H1 (cell line): ENCODE measurements around the gene CRABP1. TPM values are rescaled to one million over a fixed set of nuclear protein-coding genes. Genes with fewer than 3 reads are reported as not detected.

Experiments used
- CTCF ChIA-PET: fragments of 300-600 bp; sonication (Branson Sonifier 250); formaldehyde crosslinking; loops from one replicate; lab custom pipeline; 2021; ENCODE audit not compliant: partially characterized antibody; lab: Charles Lee
- POLR2A ChIA-PET: fragments of 300-600 bp; sonication (Branson Sonifier 250); formaldehyde crosslinking; loops from one replicate; lab custom pipeline; 2021; ENCODE audit warnings: inconsistent platforms; ENCODE audit not compliant: partially characterized antibody; lab: Charles Lee
- DNase-seq, 2 experiments: peaks; one replicate each; pipeline versions ENCODE4 v3.0.0 to v3.0.0-alpha.2; 2010 to 2022; ENCODE audit warnings: low spot score in 2 of 2, low read depth in 1 of 2, mixed read lengths in 1 of 2
- FAIRE-seq: peaks from 2 replicates; lab custom pipeline; 2011; peaks lifted over from hg19 to GRCh38; lab: Jason Lieb, UNC
- H2AFZ ChIP-seq: 2 replicates; pipeline ENCODE4 v1.8.1; 2012; ENCODE audit warnings: low read length, inconsistent platforms
- H2AK5ac ChIP-seq: 2 replicates; pipeline ENCODE4 v1.6.1; 2013; ENCODE audit warnings: low read depth, low read length
- H2BK120ac ChIP-seq: replicated peaks from 2 replicates; pipeline ENCODE3; 2013; ENCODE audit warnings: low read depth, low read length, inconsistent platforms
- H2BK12ac ChIP-seq: 2 replicates; pipeline ENCODE4 v1.6.1; 2013; ENCODE audit warnings: low read depth, low read length
- H2BK15ac ChIP-seq: 2 replicates; pipeline ENCODE4 v1.6.1; 2013; ENCODE audit warnings: low read length
- H2BK20ac ChIP-seq: 2 replicates; pipeline ENCODE4 v1.6.1; 2013; ENCODE audit warnings: low read length
- H2BK5ac ChIP-seq: 2 replicates; pipeline ENCODE4 v1.6.1; 2013; ENCODE audit warnings: low read depth, low read length
- H3K14ac ChIP-seq: 2 replicates; pipeline ENCODE4 v1.6.1; 2013; ENCODE audit warnings: inconsistent platforms; ENCODE audit not compliant: insufficient read length
- H3K18ac ChIP-seq: 2 replicates; pipeline ENCODE4 v1.6.1; 2013; ENCODE audit warnings: low read length; ENCODE audit errors: extremely low read depth
- H3K23ac ChIP-seq: 2 replicates; pipeline ENCODE4 v1.6.1; 2013; ENCODE audit warnings: inconsistent platforms; ENCODE audit not compliant: insufficient read length
- H3K23me2 ChIP-seq: 2 replicates; pipeline ENCODE4 v1.6.1; 2013; ENCODE audit warnings: low read depth, low read length
- H3K27ac ChIP-seq: 2 replicates; pipeline ENCODE4 v1.6.1; 2011; ENCODE audit warnings: low read depth, low read length, inconsistent platforms
- H3K27me3 ChIP-seq, 4 experiments: replicated peaks in 1 of 4; 1 replicate in 1 of 4; 2 replicates in 3 of 4; pipeline versions ENCODE4 v1.6.1 to v1.8.1; 2011 to 2013; ENCODE audit warnings: low read length in 3 of 4, mild to moderate bottlenecking in 3 of 4, inconsistent platforms in 2 of 4, mixed read lengths in 2 of 4, moderate library complexity in 1 of 4; ENCODE audit not compliant: control insufficient read depth in 3 of 4, insufficient read depth in 3 of 4; ENCODE audit errors: extremely low read depth in 1 of 4
- H3K36me3 ChIP-seq, 4 experiments: 2 replicates each; pipeline versions ENCODE4 v1.6.1 to v1.8.1; 2011 to 2013; ENCODE audit warnings: mild to moderate bottlenecking in 4 of 4, low read length in 3 of 4, moderate library complexity in 2 of 4, control low read depth in 1 of 4, inconsistent platforms in 1 of 4; ENCODE audit not compliant: insufficient read depth in 4 of 4, control insufficient read depth in 2 of 4
- H3K4ac ChIP-seq: replicated peaks from 2 replicates; pipeline ENCODE3; 2013; ENCODE audit warnings: low read length, low read depth, mixed read lengths, inconsistent platforms; ENCODE audit not compliant: insufficient read length
- H3K4me1 ChIP-seq, 4 experiments: replicated peaks in 1 of 4; 1 replicate in 1 of 4; 2 replicates in 3 of 4; pipeline versions ENCODE4 v1.6.1 to v1.8.1; 2011 to 2013; ENCODE audit warnings: low read length in 3 of 4, inconsistent platforms in 2 of 4, mixed read lengths in 1 of 4; ENCODE audit not compliant: insufficient read depth in 4 of 4, control insufficient read depth in 3 of 4
- H3K4me2 ChIP-seq, 2 experiments: 2 replicates each; pipeline versions ENCODE4 v1.6.1 to v1.8.1; 2011 to 2013; ENCODE audit warnings: low read depth in 2 of 2, low read length in 2 of 2, control low read depth in 1 of 2, inconsistent platforms in 1 of 2, mild to moderate bottlenecking in 1 of 2; ENCODE audit not compliant: insufficient read depth in 1 of 2
- H3K4me3 ChIP-seq, 4 experiments: fragments of 200-600, 300-600 bp in 1 of 4; sonication (generic), shearing (Covaris generic), sonication (Bioruptor Twin) in 1 of 4; 2 replicates each; pipeline versions ENCODE4 v1.5.1 to v1.8.1; 2011 to 2016; ENCODE audit warnings: low read length in 4 of 4, low read depth in 3 of 4, control low read depth in 2 of 4, inconsistent platforms in 2 of 4, mild to moderate bottlenecking in 2 of 4, mixed read lengths in 1 of 4, moderate library complexity in 1 of 4; ENCODE audit not compliant: insufficient read depth in 2 of 4; ENCODE audit errors: extremely low read depth in 1 of 4
- H3K56ac ChIP-seq: replicated peaks from 2 replicates; pipeline ENCODE3; 2013; ENCODE audit warnings: low read depth, mild to moderate bottlenecking, mixed read lengths, low read length, inconsistent platforms; ENCODE audit not compliant: insufficient read length
- H3K79me1 ChIP-seq: 2 replicates; pipeline ENCODE4 v1.6.1; 2013; ENCODE audit warnings: low read depth, low read length, control low read depth
- H3K79me2 ChIP-seq, 2 experiments: 2 replicates each; pipeline versions ENCODE4 v1.6.1 to v1.8.1; 2012 to 2013; ENCODE audit warnings: low read length in 2 of 2, mild to moderate bottlenecking in 2 of 2, inconsistent platforms in 1 of 2; ENCODE audit not compliant: insufficient read depth in 2 of 2, control insufficient read depth in 1 of 2
- H3K9ac ChIP-seq, 4 experiments: replicated peaks in 1 of 4; 1 replicate in 1 of 4; 2 replicates in 3 of 4; pipeline versions ENCODE4 v1.6.1 to v1.8.1; 2011 to 2013; ENCODE audit warnings: low read depth in 3 of 4, low read length in 3 of 4, control low read depth in 2 of 4, mild to moderate bottlenecking in 2 of 4, moderate library complexity in 2 of 4, inconsistent platforms in 1 of 4; ENCODE audit errors: extremely low read depth in 1 of 4
- H3K9me3 ChIP-seq, 2 experiments: 2 replicates each; pipeline versions ENCODE4 v1.6.1 to v1.8.1; 2012 to 2013; ENCODE audit warnings: mild to moderate bottlenecking in 2 of 2, moderate library complexity in 2 of 2, control low read depth in 1 of 2, inconsistent platforms in 1 of 2, low read depth in 1 of 2, low read length in 1 of 2, mixed read lengths in 1 of 2; ENCODE audit not compliant: insufficient read depth in 2 of 2
- H4K20me1 ChIP-seq, 2 experiments: replicated peaks in 1 of 2; 2 replicates each; pipeline versions ENCODE3 to v1.8.1; 2011 to 2013; ENCODE audit warnings: inconsistent platforms in 2 of 2, low read length in 2 of 2, mild to moderate bottlenecking in 1 of 2; ENCODE audit not compliant: insufficient read depth in 2 of 2, control insufficient read depth in 1 of 2
- H4K5ac ChIP-seq: 2 replicates; pipeline ENCODE4 v1.6.1; 2013; ENCODE audit warnings: low read length, low read depth, mixed read lengths, inconsistent platforms; ENCODE audit not compliant: insufficient read length
- H4K8ac ChIP-seq: 2 replicates; pipeline ENCODE4 v1.8.0; 2013; ENCODE audit warnings: mild to moderate bottlenecking, moderate library complexity, low read length, inconsistent platforms; ENCODE audit not compliant: insufficient read depth; ENCODE audit errors: extremely low read depth
- H4K91ac ChIP-seq: replicated peaks from 2 replicates; pipeline ENCODE3; 2013; ENCODE audit warnings: low read length, mixed read lengths, inconsistent platforms; ENCODE audit not compliant: insufficient read length
- KDM5A ChIP-seq: fragments of 200-600 bp; IDR thresholded peaks from 2 replicates; pipeline ENCODE4 v1.7.1; 2012; ENCODE audit warnings: mild to moderate bottlenecking, low read length, inconsistent platforms, mixed read lengths
- PHF8 ChIP-seq: fragments of 200-600 bp; sonication (generic); conservative IDR thresholded peaks from 2 replicates; pipeline ENCODE4 v1.7.1; 2012; ENCODE audit warnings: low read depth, mild to moderate bottlenecking, inconsistent platforms, low read length, moderate library complexity
- POLR2A ChIP-seq, 2 experiments: IDR thresholded peaks; 1 replicate in 1 of 2; 2 replicates in 1 of 2; pipeline ENCODE4 v1.6.1; 2011; ENCODE audit warnings: low read depth in 2 of 2, low read length in 2 of 2, mild to moderate bottlenecking in 2 of 2; ENCODE audit errors: control extremely low read depth in 1 of 2
- WGBS, 2 experiments: shearing (Covaris generic) in 1 of 2; methylation state at CpG; one replicate each; pipeline versions ENCODE4 v1.1.6 to v1.1.7; 2013 to 2015; ENCODE audit warnings: low lambda C conversion rate in 2 of 2, mixed read lengths in 2 of 2, inconsistent platforms in 1 of 2, low coverage in 1 of 2, missing lambda C conversion rate in 1 of 2; ENCODE audit not compliant: insufficient replicate concordance in 2 of 2, insufficient coverage in 1 of 2, insufficient read length in 1 of 2; ENCODE audit errors: extremely low coverage in 1 of 2, missing lambda C conversion rate in 1 of 2; 5-methylcytosine and 5-hydroxymethylcytosine counted together
- polyA plus RNA-seq, 7 experiments: library from polyadenylated mRNA; depleted of rRNA in 3 of 7; stranded (reverse) in 5 of 7; unstranded in 2 of 7; fragments of >200 nt in 5 of 7; fragments of 200-250 nt in 2 of 7; gene quantifications; 1 replicate in 5 of 7; 2 replicates in 1 of 7; 4 replicates in 1 of 7; pipeline versions ENCODE4 v1.2.1 to v1.2.3, GENCODE V29; 2011 to 2013; ENCODE audit warnings: missing spikeins in 2 of 7, mixed read lengths in 2 of 7
- total RNA-seq: library from RNA; stranded (reverse); fragmentation: NEBNext Ultra II Directional; extraction: Animal tissue kit (Norgen Biotek cat#: 25700); gene quantifications from 2 replicates; pipeline ENCODE4 v1.2.1, GENCODE V29; 2021

Gene CRABP1
- total and polyA plus RNA-seq, 2 of the 8 experiments (the other 6 are each of a cell fraction or from before 2014, with no cell fraction given), result 385 to 655 TPM

DNA sequence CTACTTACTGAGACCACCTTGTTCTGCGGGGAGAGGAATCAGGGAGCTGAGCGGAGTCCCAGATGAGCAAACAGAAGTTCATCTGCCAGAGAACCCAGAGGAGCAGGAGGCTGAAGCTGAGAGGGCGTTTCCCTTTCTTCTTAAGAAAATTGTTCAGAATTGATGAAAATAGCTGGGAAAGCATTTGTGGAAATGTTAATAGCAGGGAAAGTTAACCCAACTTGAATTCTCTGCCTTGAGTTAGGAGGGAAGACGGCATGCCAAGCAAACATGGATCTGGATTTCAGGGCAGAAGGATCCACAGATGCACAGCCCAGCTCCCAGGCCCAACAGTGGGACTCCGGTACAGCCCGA is 23.2 kb downstream of the CRABP1 start:
- Histone ChIP-seq H4K8ac (no peak overlapping the region), H3K79me1 (no peaks in the 10 kb centered on the region), H2BK20ac (no peak overlapping the region), H3K9me3 (no peaks in the 10 kb centered on the region), H3K14ac (no peak overlapping the region), H2BK120ac (no peak overlapping the region), H4K20me1 (no peaks in the 10 kb centered on the region), H3K27me3 (peaks cover 0 to 5% (median 0%) of the 10 kb centered on the region in 4 experiments; a peak in 1 of 7 replicates), H2BK5ac (no peak overlapping the region), H3K4me2 (no peak overlapping the region), H3K4ac (no peak overlapping the region), H3K36me3 (no peaks in the 10 kb centered on the region), H2BK12ac (no peak overlapping the region), H2AK5ac (no peak overlapping the region), H2BK15ac (no peak overlapping the region), H4K91ac (no peak overlapping the region), H3K79me2 (no peaks in the 10 kb centered on the region), H3K23ac (no peak overlapping the region), H3K23me2 (no peaks in the 10 kb centered on the region), H3K18ac (no peak overlapping the region), H3K27ac (no peak overlapping the region), H3K4me1 (peaks cover 0 to 8% (median 5%) of the 10 kb centered on the region in 4 experiments; a peak in 4 of 7 replicates), H3K9ac (no peak overlapping the region), H3K56ac (no peak overlapping the region), H2AFZ (no peak overlapping the region), H4K5ac (no peak overlapping the region), H3K4me3 (no peak overlapping the region)
- DNase-seq (no peak), FAIRE-seq (no peak)
- ChIA-PET CTCF (interaction anchor here (1.4 to 2.6 kb wide), 3 partner anchors 55 to 65 kb away, joined by 3 to 7 read pairs (median 3); no protein-coding TSS in a partner anchor), POLR2A (interaction anchor here (0.5 to 0.9 kb wide), 2 partner anchors 11 to 120 kb away, joined by 3 to 4 read pairs; no protein-coding TSS in a partner anchor)
- WGBS, 2 experiments, result 89% methylated on average over 6 of the region's 6 CpGs; no CpG with 5 or more reads in 1 of the 2 experiments
- TF ChIP-seq PHF8, result no peak
- TF ChIP-seq KDM5A, result no peak
- no peak for TF ChIP-seq POLR2A (IDR thresholded peaks at IDR 0.05; ENCODE audit: control extremely low read depth in 1 of 2, low read depth in 2 of 2, low read length in 2 of 2)
